Measurements from ENCODE around the gene KLHDC4.

DNA sequence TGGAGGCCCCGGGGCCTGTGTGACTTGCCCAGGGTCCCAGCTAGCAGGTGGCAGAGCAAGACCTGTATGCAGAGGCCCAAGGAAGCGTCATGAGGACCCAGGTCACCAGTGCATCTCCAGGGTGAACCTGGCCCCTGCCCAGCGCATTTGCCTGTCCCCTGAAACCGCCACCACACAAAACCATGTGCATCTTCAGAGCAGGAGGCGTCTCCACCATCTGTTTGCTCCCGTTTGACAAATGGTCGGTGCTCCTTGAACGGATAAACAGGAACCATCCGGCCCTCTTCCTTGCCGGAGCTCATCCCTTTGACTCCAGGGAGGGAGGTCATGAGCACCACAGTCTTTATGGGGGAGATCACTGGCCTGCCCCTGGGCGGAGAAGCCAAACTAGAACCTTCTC lies 101.0 kb downstream of the KLHDC4 start:
- TF ChIP-seq POLR2AphosphoS5 (IDR thresholded peaks at IDR 0.05; ENCODE audit: low read depth, low read length) (no peak), SPI1 (IDR thresholded peaks at IDR 0.05; ENCODE audit: low read depth, low read length) (no peak)

All from GM12891 (cell line).